ENCODE measurements around the gene MDH1. TPM values are rescaled to one million over a fixed set of nuclear protein-coding genes. Genes with fewer than 3 reads are reported as not detected.
"Not testable (repeated sequence)": the region's sequence is repeated elsewhere in the genome, so short reads cannot be mapped to it uniquely, and the experiment has no call there.

MDH1 gene
- total RNA-seq, 1 donor from 2014 or later: 161 TPM

GRCh38 chr2:63555299-63555698, 33.5 kb upstream of the MDH1 start:
- H3K4me3 ChIP-seq (ENCODE audit: low read depth, low read length): no peak overlapping the region
- TF ChIP-seq CTCF (IDR thresholded peaks at IDR 0.05; ENCODE audit: insufficient read depth, low read length, poor library complexity, severe bottlenecking): no peak
- H3K36me3 ChIP-seq (ENCODE audit: control insufficient read depth, insufficient read depth, low read length): no peaks in the 10 kb centered on the region
- H3K27me3 ChIP-seq (ENCODE audit: control insufficient read depth, insufficient read depth, low read length): no peaks in the 10 kb centered on the region
- DNase-seq (ENCODE audit: low read depth): no peak

DNA sequence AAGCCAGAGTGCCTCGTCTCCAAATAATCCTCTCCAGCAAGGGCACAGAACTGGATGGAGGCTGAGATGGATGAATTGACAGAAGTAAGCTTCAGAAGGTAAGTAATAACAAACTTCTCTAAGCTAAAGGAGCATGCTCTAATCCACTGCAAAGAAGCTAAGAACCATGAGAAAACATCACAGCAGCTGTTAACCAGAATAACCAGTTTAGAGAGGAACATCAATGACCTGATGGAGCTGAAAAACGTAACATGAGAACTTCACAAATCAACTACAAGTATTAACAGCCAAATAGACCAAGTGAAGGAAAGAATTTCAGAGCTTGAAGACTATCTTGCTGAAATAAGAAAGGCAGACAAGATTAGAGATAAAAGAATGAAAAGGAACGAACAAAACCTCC, 32.8 kb upstream of the MDH1 start:
- Histone ChIP-seq H3K4me3 (ENCODE audit: low read depth, low read length) (no peak overlapping the region), H3K27me3 (ENCODE audit: control insufficient read depth, insufficient read depth, low read length) (no peaks in the 10 kb centered on the region), H3K36me3 (ENCODE audit: control insufficient read depth, insufficient read depth, low read length) (no peaks in the 10 kb centered on the region)
- DNase-seq (ENCODE audit: low read depth): no peak
- no peak for TF ChIP-seq CTCF (IDR thresholded peaks at IDR 0.05; ENCODE audit: insufficient read depth, low read length, poor library complexity, severe bottlenecking)

GRCh38 chr2:63557819-63558218, 30.9 kb upstream of the MDH1 start:
- H3K27me3 ChIP-seq (ENCODE audit: control insufficient read depth, insufficient read depth, low read length); H3K4me3 ChIP-seq (ENCODE audit: low read depth, low read length); H3K36me3 ChIP-seq (ENCODE audit: control insufficient read depth, insufficient read depth, low read length); DNase-seq (ENCODE audit: low read depth): not testable (repeated sequence)

DNA sequence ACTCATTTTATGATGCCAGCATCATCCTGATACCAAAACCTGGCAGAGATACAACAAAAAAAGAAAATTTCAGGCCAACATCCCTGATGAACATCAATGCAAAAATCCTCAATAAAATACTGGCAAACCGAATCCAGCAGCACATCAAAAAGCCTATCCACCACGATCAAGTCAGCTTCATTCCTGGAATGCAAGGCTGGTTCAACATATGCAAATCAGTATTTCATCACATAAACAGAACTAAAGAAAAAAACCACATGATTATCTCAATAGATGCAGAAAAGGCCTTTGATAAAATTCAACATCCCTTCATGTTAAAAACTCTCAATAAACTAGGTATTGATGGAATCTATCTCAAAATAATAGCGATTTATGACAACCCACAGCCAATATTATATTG, 29.8 kb upstream of the MDH1 start:
- H3K36me3 ChIP-seq (ENCODE audit: control insufficient read depth, insufficient read depth, low read length); H3K4me3 ChIP-seq (ENCODE audit: low read depth, low read length); DNase-seq (ENCODE audit: low read depth); H3K27me3 ChIP-seq (ENCODE audit: control insufficient read depth, insufficient read depth, low read length): not testable (repeated sequence)

GRCh38 chr2:63562751-63563150, 26.0 kb upstream of the MDH1 start:
- TF ChIP-seq CTCF (IDR thresholded peaks at IDR 0.05; ENCODE audit: insufficient read depth, low read length, poor library complexity, severe bottlenecking): no peak
- DNase-seq (ENCODE audit: low read depth): no peak
- H3K27me3 ChIP-seq (ENCODE audit: control insufficient read depth, insufficient read depth, low read length): no peaks in the 10 kb centered on the region
- no peak overlapping the region for H3K4me3 ChIP-seq (ENCODE audit: low read depth, low read length)
- H3K36me3 ChIP-seq (ENCODE audit: control insufficient read depth, insufficient read depth, low read length): no peaks in the 10 kb centered on the region

- H3K36me3 ChIP-seq (ENCODE audit: control insufficient read depth, insufficient read depth, low read length): no peaks in the 10 kb centered on the region
- no peaks in the 10 kb centered on the region for H3K27me3 ChIP-seq (ENCODE audit: control insufficient read depth, insufficient read depth, low read length)
- no peak overlapping the region for H3K4me3 ChIP-seq (ENCODE audit: low read depth, low read length)
- TF ChIP-seq CTCF (IDR thresholded peaks at IDR 0.05; ENCODE audit: insufficient read depth, low read length, poor library complexity, severe bottlenecking): no peak
- DNase-seq (ENCODE audit: low read depth): no peak
Observed at GRCh38 chr2:63569740-63570139, 19.0 kb upstream of the MDH1 start.

- DNase-seq (ENCODE audit: low read depth): no peak
- no peaks in the 10 kb centered on the region for H3K27me3 ChIP-seq (ENCODE audit: control insufficient read depth, insufficient read depth, low read length)
- no peak overlapping the region for H3K4me3 ChIP-seq (ENCODE audit: low read depth, low read length)
- no peak for TF ChIP-seq CTCF (IDR thresholded peaks at IDR 0.05; ENCODE audit: insufficient read depth, low read length, poor library complexity, severe bottlenecking)
- no peaks in the 10 kb centered on the region for H3K36me3 ChIP-seq (ENCODE audit: control insufficient read depth, insufficient read depth, low read length)
Observed at GRCh38 chr2:63571291-63571690, 17.5 kb upstream of the MDH1 start.

Measured in kidney epithelial cell (primary cell).